BLaER1 (cell line): ENCODE results near the gene MEIS2.

Source experiments
- H3K27ac ChIP-seq: shearing (Covaris generic); formaldehyde crosslinking; 2 replicates; pipeline ENCODE4 v1.8.1; 2022
- H3K27me3 ChIP-seq: shearing (Covaris generic); formaldehyde crosslinking; 2 replicates; pipeline ENCODE4 v1.8.1; 2022
- H3K36me3 ChIP-seq: shearing (Covaris generic); formaldehyde crosslinking; 2 replicates; pipeline ENCODE4 v1.8.1; 2022
- H3K4me1 ChIP-seq: shearing (Covaris generic); formaldehyde crosslinking; 2 replicates; pipeline ENCODE4 v1.8.1; 2022
- H3K4me2 ChIP-seq: shearing (Covaris generic); formaldehyde crosslinking; 2 replicates; pipeline ENCODE4 v1.8.1; 2022
- H3K4me3 ChIP-seq: shearing (Covaris generic); formaldehyde crosslinking; 2 replicates; pipeline ENCODE4 v1.8.1; 2022
- H3K9ac ChIP-seq: shearing (Covaris generic); formaldehyde crosslinking; 2 replicates; pipeline ENCODE4 v1.8.1; 2022
- H3K9me3 ChIP-seq: shearing (Covaris generic); formaldehyde crosslinking; 2 replicates; pipeline ENCODE4 v1.8.1; 2022
- H4K20me1 ChIP-seq: shearing (Covaris generic); formaldehyde crosslinking; 2 replicates; pipeline ENCODE4 v1.8.1; 2022
- Cebpa-rat ChIP-seq: shearing (Covaris generic); IDR thresholded peaks from 2 replicates; pipeline ENCODE4 v1.8.1; 2022

The MEIS2 gene

DNA sequence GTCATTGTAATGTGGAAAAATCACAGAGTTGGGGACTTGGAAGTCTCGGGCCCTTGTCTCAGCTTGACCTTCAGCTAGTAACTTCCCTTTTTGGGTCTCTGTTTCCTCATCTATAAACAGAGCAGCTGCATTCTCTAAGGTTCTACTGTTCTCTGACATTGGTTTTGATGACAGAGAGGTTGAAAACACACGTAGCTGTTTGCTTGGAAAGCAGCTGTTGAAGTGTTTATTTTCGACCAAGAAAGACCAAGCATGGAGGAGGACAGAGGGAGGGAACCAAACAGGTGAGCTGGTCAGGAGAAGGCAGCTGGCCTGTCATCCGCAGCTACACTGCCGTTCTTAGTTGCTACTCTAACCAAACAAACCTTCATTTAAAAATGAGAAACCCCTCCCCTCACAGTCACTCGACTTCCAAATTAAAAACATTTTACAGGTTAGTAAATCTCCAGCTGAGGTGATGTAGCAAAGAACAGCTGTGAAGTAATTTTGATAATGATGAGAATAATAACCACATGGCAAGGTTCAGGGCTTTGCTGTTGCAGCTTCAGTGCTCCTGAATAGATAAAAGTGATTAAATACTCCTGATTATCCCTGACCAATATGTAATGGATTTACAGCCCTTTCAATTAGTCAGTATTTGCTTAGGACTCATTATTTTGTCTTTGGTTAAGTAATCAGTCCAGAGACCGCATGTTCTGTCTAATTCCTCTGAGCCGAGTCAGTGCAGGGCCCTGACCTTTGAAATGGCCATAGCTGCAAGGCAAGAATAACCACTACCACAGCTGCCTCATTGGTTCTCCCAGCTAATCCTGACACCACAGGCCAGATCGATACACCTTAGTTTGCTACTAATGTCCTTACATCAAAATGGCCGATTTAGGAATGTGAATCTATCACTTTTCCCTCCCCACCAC, 65.3 kb downstream of the MEIS2 start:
- H3K27ac ChIP-seq, result no peak overlapping the region
- TF ChIP-seq Cebpa-rat, result no peak

GRCh38 chr15:37034392-37034791, 66.0 kb downstream of the MEIS2 start:
- no peaks in the 10 kb centered on the region for H3K27me3 ChIP-seq
- no peak overlapping the region for H3K9ac ChIP-seq
- no peaks in the 10 kb centered on the region for H4K20me1 ChIP-seq
- H3K4me1 ChIP-seq, result no peaks in the 10 kb centered on the region
- H3K36me3 ChIP-seq, result no peaks in the 10 kb centered on the region
- H3K27ac ChIP-seq, result no peak overlapping the region
- no peak for TF ChIP-seq Cebpa-rat
- no peak overlapping the region for H3K4me3 ChIP-seq
- H3K9me3 ChIP-seq, result no peaks in the 10 kb centered on the region
- no peak overlapping the region for H3K4me2 ChIP-seq

More for the DNA sequence above, 65.3 kb downstream of the MEIS2 start:
- Histone ChIP-seq H3K9ac (no peak overlapping the region), H4K20me1 (no peaks in the 10 kb centered on the region), H3K4me1 (no peaks in the 10 kb centered on the region), H3K36me3 (no peaks in the 10 kb centered on the region), H3K4me3 (no peak overlapping the region), H3K4me2 (no peak overlapping the region), H3K9me3 (no peaks in the 10 kb centered on the region), H3K27me3 (no peaks in the 10 kb centered on the region)

DNA sequence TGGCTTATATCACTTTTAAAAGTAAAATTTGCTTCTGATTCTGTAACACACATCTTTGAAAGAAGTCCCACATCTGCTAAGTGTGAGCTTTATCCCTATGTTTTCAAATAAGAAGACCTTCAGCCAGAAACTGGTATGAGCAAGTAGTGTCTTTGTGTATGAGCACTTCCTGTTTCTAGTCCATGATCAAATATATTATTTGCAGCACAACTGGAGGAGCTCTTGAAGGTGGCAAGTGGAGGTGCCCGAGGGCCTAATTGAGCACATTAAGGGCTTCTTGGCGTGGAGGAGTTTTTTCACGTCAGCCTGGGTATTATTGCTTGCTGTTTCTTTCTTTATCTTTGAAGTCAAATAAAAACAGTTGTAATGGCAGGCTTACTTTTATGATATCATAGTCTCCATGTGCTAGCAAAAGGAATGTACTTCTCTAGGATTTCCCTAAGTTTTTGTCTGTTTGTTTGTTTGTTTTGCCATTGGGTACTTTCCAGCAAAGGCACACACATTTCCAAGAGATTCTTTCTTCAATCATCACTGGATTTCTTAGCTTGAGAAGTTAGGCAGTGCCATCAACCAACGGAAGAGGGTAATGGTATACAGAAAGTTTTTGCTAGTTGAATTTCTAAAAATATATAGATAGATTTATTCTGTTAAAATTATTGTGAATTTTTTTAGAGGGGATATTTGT, 68.1 kb downstream of the MEIS2 start:
- no peak overlapping the region for H3K9ac ChIP-seq
- no peak overlapping the region for H3K4me2 ChIP-seq
- no peaks in the 10 kb centered on the region for H3K4me1 ChIP-seq
- no peak for TF ChIP-seq Cebpa-rat
- no peaks in the 10 kb centered on the region for H3K9me3 ChIP-seq
- H3K4me3 ChIP-seq, result no peak overlapping the region
- no peaks in the 10 kb centered on the region for H3K36me3 ChIP-seq
- H3K27ac ChIP-seq, result no peak overlapping the region
- no peaks in the 10 kb centered on the region for H4K20me1 ChIP-seq
- no peaks in the 10 kb centered on the region for H3K27me3 ChIP-seq

DNA sequence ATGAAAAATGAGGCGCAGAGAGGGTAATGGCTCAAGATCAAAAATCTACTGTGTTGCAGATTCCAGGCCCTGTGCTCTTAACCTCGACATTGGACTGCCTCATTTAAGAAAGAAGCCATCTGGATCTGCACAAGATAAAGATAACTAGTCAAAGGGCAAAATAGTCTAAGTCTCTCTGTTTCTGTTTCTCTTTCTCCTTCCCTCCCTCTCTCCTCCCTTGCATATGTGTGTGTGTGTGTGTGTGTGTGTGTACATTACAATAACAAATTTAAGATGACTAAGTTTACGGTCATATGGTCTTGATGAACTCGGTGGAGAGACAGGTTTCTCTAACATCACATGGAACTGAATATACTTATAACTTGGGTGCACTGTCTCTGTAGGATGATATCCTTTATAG, 69.2 kb downstream of the MEIS2 start:
- Histone ChIP-seq H3K27ac (no peak overlapping the region), H3K27me3 (no peaks in the 10 kb centered on the region), H3K9me3 (no peaks in the 10 kb centered on the region), H3K4me3 (no peak overlapping the region), H3K9ac (no peak overlapping the region), H3K4me1 (no peaks in the 10 kb centered on the region), H3K4me2 (no peak overlapping the region), H3K36me3 (no peaks in the 10 kb centered on the region), H4K20me1 (no peaks in the 10 kb centered on the region)
- no peak for TF ChIP-seq Cebpa-rat

GRCh38 chr15:37028625-37029296, 71.6 kb downstream of the MEIS2 start:
- Histone ChIP-seq H3K4me2 (no peak overlapping the region), H3K27me3 (no peaks in the 10 kb centered on the region)
- TF ChIP-seq Cebpa-rat, result no peak

GRCh38 chr15:37020852-37021251, 79.5 kb downstream of the MEIS2 start:
- no peak overlapping the region for H3K27ac ChIP-seq
- no peaks in the 10 kb centered on the region for H4K20me1 ChIP-seq
- H3K4me3 ChIP-seq, result no peak overlapping the region
- no peaks in the 10 kb centered on the region for H3K9me3 ChIP-seq
- no peak for TF ChIP-seq Cebpa-rat
- H3K4me2 ChIP-seq, result no peak overlapping the region
- H3K27me3 ChIP-seq, result no peaks in the 10 kb centered on the region
- no peaks in the 10 kb centered on the region for H3K36me3 ChIP-seq
- no peak overlapping the region for H3K9ac ChIP-seq
- no peaks in the 10 kb centered on the region for H3K4me1 ChIP-seq

More at GRCh38 chr15:37028625-37029296, 71.6 kb downstream of the MEIS2 start:
- Histone ChIP-seq H3K9me3 (no peaks in the 10 kb centered on the region), H3K27ac (no peak overlapping the region), H3K9ac (no peak overlapping the region), H4K20me1 (no peaks in the 10 kb centered on the region), H3K4me3 (no peak overlapping the region), H3K4me1 (no peaks in the 10 kb centered on the region), H3K36me3 (no peaks in the 10 kb centered on the region)

DNA sequence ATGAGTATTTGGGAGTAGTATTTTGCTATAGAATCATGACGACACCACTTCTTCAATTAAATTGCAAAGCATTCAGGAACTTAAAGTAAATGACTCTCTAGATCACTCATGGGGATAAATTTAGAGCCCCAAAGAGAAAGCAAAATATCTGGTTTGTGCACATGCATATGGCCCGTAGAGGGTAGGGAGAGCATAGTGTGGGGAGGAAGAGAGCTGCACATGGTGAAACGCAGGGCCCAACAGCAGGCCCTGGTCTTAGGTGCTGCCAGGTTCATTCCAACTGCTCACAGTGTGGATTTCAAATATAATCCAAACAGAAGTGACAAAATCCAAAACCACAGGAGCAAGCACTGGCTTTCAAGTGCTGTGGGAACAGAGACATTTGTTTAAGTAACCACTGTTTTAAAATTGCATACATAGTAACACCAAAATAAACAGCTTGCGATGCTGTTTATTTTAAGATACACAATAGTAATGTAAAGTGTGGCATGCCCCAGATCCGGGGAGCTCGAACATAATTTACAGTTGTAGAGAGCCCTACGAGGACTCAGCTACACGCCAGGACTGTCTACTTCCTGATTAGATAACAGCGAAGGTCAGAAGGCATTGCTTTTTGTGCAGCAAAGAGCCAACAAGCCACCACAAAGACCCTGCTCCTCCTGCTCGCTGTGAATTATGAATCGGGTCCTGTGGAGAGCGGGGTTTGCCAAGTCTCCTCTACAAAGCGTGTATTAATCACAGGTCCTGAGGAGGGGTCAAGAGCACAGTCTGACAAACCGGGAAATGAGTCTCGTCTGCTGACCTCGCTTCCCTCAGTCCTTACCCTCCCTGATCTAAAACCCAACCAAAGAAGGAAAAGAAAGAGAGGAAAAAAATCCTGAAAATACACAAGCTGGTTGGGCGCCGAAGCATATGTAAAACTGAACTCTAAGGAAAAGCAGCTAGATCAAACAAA, 80.6 kb downstream of the MEIS2 start:
- no peaks in the 10 kb centered on the region for H3K27me3 ChIP-seq
- TF ChIP-seq Cebpa-rat, result no peak
- no peak overlapping the region for H3K4me2 ChIP-seq
- H3K36me3 ChIP-seq, result no peaks in the 10 kb centered on the region
- H3K27ac ChIP-seq, result no peak overlapping the region
- H3K4me3 ChIP-seq, result no peak overlapping the region
- no peaks in the 10 kb centered on the region for H3K9me3 ChIP-seq
- no peak overlapping the region for H3K9ac ChIP-seq
- no peaks in the 10 kb centered on the region for H4K20me1 ChIP-seq
- H3K4me1 ChIP-seq, result no peaks in the 10 kb centered on the region

GRCh38 chr15:37017031-37017625, 83.2 kb downstream of the MEIS2 start:
- Histone ChIP-seq H3K4me3 (no peak overlapping the region), H3K27me3 (no peaks in the 10 kb centered on the region), H3K4me2 (no peak overlapping the region), H3K4me1 (no peaks in the 10 kb centered on the region), H3K27ac (no peak overlapping the region), H3K9ac (no peak overlapping the region), H4K20me1 (no peaks in the 10 kb centered on the region), H3K36me3 (no peaks in the 10 kb centered on the region), H3K9me3 (no peaks in the 10 kb centered on the region)
- TF ChIP-seq Cebpa-rat, result no peak

GRCh38 chr15:37016231-37016630, 84.1 kb downstream of the MEIS2 start:
- Histone ChIP-seq H3K36me3 (no peaks in the 10 kb centered on the region), H4K20me1 (no peaks in the 10 kb centered on the region), H3K27ac (no peak overlapping the region), H3K27me3 (no peaks in the 10 kb centered on the region), H3K9me3 (no peaks in the 10 kb centered on the region), H3K4me2 (no peak overlapping the region), H3K9ac (no peak overlapping the region), H3K4me1 (no peaks in the 10 kb centered on the region), H3K4me3 (no peak overlapping the region)
- no peak for TF ChIP-seq Cebpa-rat
